Mucosa of gallbladder (tissue), 1 donor: ENCODE data around the gene CNOT2. TPM values are rescaled to one million over a fixed set of nuclear protein-coding genes. Genes with fewer than 3 reads are reported as not detected.
"Not testable (repeated sequence)": the region's sequence is repeated elsewhere in the genome, so short reads cannot be mapped to it uniquely, and the experiment has no call there.

ENCODE experiments used
- DNase-seq: peaks from one replicate; pipeline ENCODE4 v3.0.0-alpha.2; 2020; ENCODE audit warnings: low spot score
- total RNA-seq: library from RNA; stranded (reverse); gene quantifications from one replicate; pipeline ENCODE4 v1.2.1, GENCODE V29; 2021
- donor health status: DM: no; HTN: no; CAD: no.

Gene CNOT2
- total RNA-seq, 1 donor from 2014 or later, result 75.2 TPM

- not testable (repeated sequence) for DNase-seq
These were observed 61.7 kb downstream of the CNOT2 start for GRCh38 chr12:70304684-70305555.

- DNase-seq, result no peak
These were observed 62.6 kb downstream of the CNOT2 start for GRCh38 chr12:70305794-70306193.

GRCh38 chr12:70306676-70307075, 63.4 kb downstream of the CNOT2 start:
- no peak for DNase-seq

- no peak for DNase-seq
These were observed 64.6 kb downstream of the CNOT2 start for GRCh38 chr12:70307868-70308267.

GRCh38 chr12:70309348-70309747, 66.1 kb downstream of the CNOT2 start:
- DNase-seq, result no peak

GRCh38 chr12:70314145-70314544, 70.9 kb downstream of the CNOT2 start:
- DNase-seq, result no peak

- DNase-seq, result no peak
These were observed 74.5 kb downstream of the CNOT2 start for GRCh38 chr12:70317781-70318180.

GRCh38 chr12:70319605-70320004, 76.4 kb downstream of the CNOT2 start:
- no peak for DNase-seq

GRCh38 chr12:70321191-70321590, 78.0 kb downstream of the CNOT2 start:
- no peak for DNase-seq

- DNase-seq, result no peak
These were observed 84.3 kb downstream of the CNOT2 start for GRCh38 chr12:70327541-70327940.

- no peak for DNase-seq
These were observed 86.5 kb downstream of the CNOT2 start for GRCh38 chr12:70329728-70330127.

GRCh38 chr12:70330158-70330557, 86.9 kb downstream of the CNOT2 start:
- DNase-seq, result no peak

- DNase-seq, result no peak
These were observed 89.0 kb downstream of the CNOT2 start for GRCh38 chr12:70332236-70332635.

- DNase-seq, result no peak
These were observed 91.5 kb downstream of the CNOT2 start for GRCh38 chr12:70334742-70335141.

GRCh38 chr12:70338531-70338930, 95.3 kb downstream of the CNOT2 start:
- no peak for DNase-seq

GRCh38 chr12:70351076-70351475, 107.8 kb downstream of the CNOT2 start:
- DNase-seq, result no peak

- DNase-seq, result no peak
These were observed 110.8 kb downstream of the CNOT2 start for GRCh38 chr12:70353780-70354660.

GRCh38 chr12:70354787-70355186, 111.6 kb downstream of the CNOT2 start:
- no peak for DNase-seq

- DNase-seq, result no peak
These were observed 112.7 kb downstream of the CNOT2 start for GRCh38 chr12:70355972-70356371.

- DNase-seq, result no peak
These were observed 116.4 kb downstream of the CNOT2 start for GRCh38 chr12:70359458-70360197.

- DNase-seq, result no peak
These were observed 117.0 kb downstream of the CNOT2 start for GRCh38 chr12:70360218-70360617.
